Neutrophil (primary cell): ENCODE results near the gene TTC33.
"Not testable (repeated sequence)": the region's sequence is repeated elsewhere in the genome, so short reads cannot be mapped to it uniquely, and the experiment has no call there.

Experiments used
- H3K27ac ChIP-seq: fragments of 200-600 bp; sonication (generic); 2 replicates; pipeline ENCODE4 v1.5.1; 2016; ENCODE audit warnings: mild to moderate bottlenecking, moderate library complexity
- H3K27me3 ChIP-seq: fragments of 200-600 bp; sonication (generic); 2 replicates; pipeline ENCODE4 v1.6.0; 2016; ENCODE audit warnings: mild to moderate bottlenecking
- H3K36me3 ChIP-seq: fragments of 200-600 bp; sonication (generic); 2 replicates; pipeline ENCODE4 v1.5.1; 2017
- H3K4me1 ChIP-seq, 2 experiments: fragments of 200-600 bp in 1 of 2; sonication (generic) in 1 of 2; 1 replicate in 1 of 2; 2 replicates in 1 of 2; pipeline versions ENCODE4 v1.5.1 to v1.6.1; 2013 to 2016; ENCODE audit warnings: low read depth in 1 of 2, low read length in 1 of 2, mild to moderate bottlenecking in 1 of 2, moderate library complexity in 1 of 2; ENCODE audit not compliant: control insufficient read depth in 1 of 2, insufficient read depth in 1 of 2
- H3K4me3 ChIP-seq, 2 experiments: fragments of 200-600 bp in 1 of 2; sonication (generic) in 1 of 2; 1 replicate in 1 of 2; 2 replicates in 1 of 2; pipeline ENCODE4 v1.5.1; 2013 to 2016; ENCODE audit warnings: low read depth in 1 of 2, low read length in 1 of 2, mild to moderate bottlenecking in 1 of 2, moderate library complexity in 1 of 2
- H3K9me3 ChIP-seq: fragments of 200-600 bp; sonication (generic); 2 replicates; pipeline ENCODE4 v1.5.1; 2016
- CTCF ChIP-seq: fragments of 200-600 bp; sonication (generic); IDR thresholded peaks from 2 replicates; pipeline ENCODE4 v1.5.1; 2016; ENCODE audit warnings: antibody characterized with exemption

TTC33 gene

GRCh38 chr5:40652441-40653220 lies 103.1 kb downstream of the TTC33 start:
- no peaks in the 10 kb centered on the region for H3K36me3 ChIP-seq
- TF ChIP-seq CTCF: no peak
- H3K27me3 ChIP-seq: no peaks in the 10 kb centered on the region
- H3K9me3 ChIP-seq: no peaks in the 10 kb centered on the region
- no peak overlapping the region for H3K4me3 ChIP-seq
- H3K4me1 ChIP-seq: peaks cover 5 to 16% of the 10 kb centered on the region in 2 experiments
- H3K27ac ChIP-seq: no peak overlapping the region

- Histone ChIP-seq H3K27ac (no peak overlapping the region), H3K27me3 (no peaks in the 10 kb centered on the region), H3K4me1 (peaks cover 5 to 16% of the 10 kb centered on the region in 2 experiments), H3K4me3 (no peak overlapping the region), H3K36me3 (no peaks in the 10 kb centered on the region), H3K9me3 (no peaks in the 10 kb centered on the region)
- TF ChIP-seq CTCF: no peak
Observed at GRCh38 chr5:40651201-40651600, 104.6 kb downstream of the TTC33 start.

- Histone ChIP-seq H3K27me3 (no peaks in the 10 kb centered on the region), H3K27ac (peak overlapping the region; percentile 70), H3K9me3 (no peaks in the 10 kb centered on the region), H3K4me1 (peaks cover 5 to 16% of the 10 kb centered on the region in 2 experiments), H3K36me3 (no peaks in the 10 kb centered on the region), H3K4me3 (no peak overlapping the region)
- no peak for TF ChIP-seq CTCF
Observed at GRCh38 chr5:40649463-40650030, 106.2 kb downstream of the TTC33 start.

GRCh38 chr5:40648150-40648549 lies 107.6 kb downstream of the TTC33 start:
- no peak for TF ChIP-seq CTCF
- peak overlapping the region; percentile 17 for H3K27ac ChIP-seq

GRCh38 chr5:40646266-40646665 lies 109.5 kb downstream of the TTC33 start:
- no peaks in the 10 kb centered on the region for H3K9me3 ChIP-seq
- TF ChIP-seq CTCF: no peak
- H3K27me3 ChIP-seq: no peaks in the 10 kb centered on the region
- no peaks in the 10 kb centered on the region for H3K36me3 ChIP-seq
- H3K27ac ChIP-seq: no peak overlapping the region
- H3K4me1 ChIP-seq: peaks cover 5 to 16% of the 10 kb centered on the region in 2 experiments
- H3K4me3 ChIP-seq: no peak overlapping the region

More at GRCh38 chr5:40648150-40648549, 107.6 kb downstream of the TTC33 start:
- Histone ChIP-seq H3K4me1 (peaks cover 5 to 16% of the 10 kb centered on the region in 2 experiments), H3K9me3 (no peaks in the 10 kb centered on the region), H3K27me3 (no peaks in the 10 kb centered on the region), H3K4me3 (no peak overlapping the region), H3K36me3 (no peaks in the 10 kb centered on the region)

GRCh38 chr5:40639531-40639930 lies 116.2 kb downstream of the TTC33 start:
- H3K4me1 ChIP-seq, H3K4me3 ChIP-seq, H3K27ac ChIP-seq, H3K36me3 ChIP-seq, H3K27me3 ChIP-seq, H3K9me3 ChIP-seq: not testable (repeated sequence)
